SU-DHL-6 (cell line): ENCODE data around the gene DNER.

ENCODE experiments used
- H2AFZ ChIP-seq: fragments of 200-600 bp; sonication (generic); 2 replicates; pipeline ENCODE4 v1.6.1; 2014; ENCODE audit warnings: low read depth, mild to moderate bottlenecking, moderate library complexity, mixed read lengths, antibody characterized with exemption, low read length; ENCODE audit not compliant: severe bottlenecking
- H3F3A ChIP-seq: fragments of 200-600 bp; shearing (Covaris generic); 2 replicates; pipeline ENCODE4 v1.6.0; 2016; ENCODE audit warnings: antibody characterized with exemption, mild to moderate bottlenecking; ENCODE audit not compliant: insufficient read depth
- H3K27ac ChIP-seq: fragments of 200-600 bp; sonication (generic); 2 replicates; pipeline ENCODE4 v1.5.1; 2016; ENCODE audit warnings: low read depth, mild to moderate bottlenecking, low read length, moderate library complexity, mixed read lengths
- H3K27me3 ChIP-seq: fragments of 200-600 bp; sonication (generic), shearing (Covaris generic); 2 replicates; pipeline ENCODE4 v1.6.0; 2014; ENCODE audit warnings: mild to moderate bottlenecking, low read length
- H3K36me3 ChIP-seq: fragments of 200-600 bp; sonication (generic); 2 replicates; pipeline ENCODE4 v1.6.1; 2014; ENCODE audit warnings: mild to moderate bottlenecking, low read length, mixed read lengths
- H3K4me2 ChIP-seq: fragments of 300-600, 200-600 bp; shearing (Covaris generic), sonication (generic); 2 replicates; pipeline ENCODE4 v1.6.0; 2014; ENCODE audit warnings: low read length, low read depth, mild to moderate bottlenecking; ENCODE audit not compliant: poor library complexity, severe bottlenecking
- H3K4me3 ChIP-seq: fragments of 200-600 bp; sonication (generic); 2 replicates; pipeline ENCODE4 v1.5.1; 2014; ENCODE audit warnings: antibody characterized with exemption, low read length, mild to moderate bottlenecking, mixed read lengths; ENCODE audit not compliant: insufficient read depth, poor library complexity, severe bottlenecking
- H3K79me2 ChIP-seq: fragments of 200-600 bp; sonication (generic); 2 replicates; pipeline ENCODE4 v1.6.1; 2014; ENCODE audit warnings: mild to moderate bottlenecking, low read length, moderate library complexity; ENCODE audit not compliant: insufficient read depth
- H3K9ac ChIP-seq: fragments of 200-600 bp; sonication (generic); 2 replicates; pipeline ENCODE4 v1.7.0; 2014; ENCODE audit warnings: mild to moderate bottlenecking, low read length
- H3K9me2 ChIP-seq: fragments of 200-600 bp; sonication (generic); replicated peaks from 2 replicates; pipeline ENCODE4 v1.6.1; 2014; ENCODE audit warnings: low read length; ENCODE audit not compliant: insufficient read depth
- H3K9me3 ChIP-seq: fragments of 200-600 bp; sonication (generic); 2 replicates; pipeline ENCODE4 v1.6.1; 2014; ENCODE audit warnings: low read length, mixed read lengths; ENCODE audit not compliant: insufficient read depth
- H4K20me1 ChIP-seq: fragments of 200-600 bp; sonication (generic); 2 replicates; pipeline ENCODE4 v1.6.1; 2014; ENCODE audit warnings: low read depth, mild to moderate bottlenecking, antibody characterized with exemption, low read length, moderate library complexity, mixed read lengths
- CTCF ChIP-seq: fragments of 200-600 bp; sonication (generic); IDR thresholded peaks from one replicate; pipeline ENCODE4 v1.5.1; 2017; ENCODE audit warnings: antibody characterized with exemption, mild to moderate bottlenecking, low read length, moderate library complexity; ENCODE audit not compliant: insufficient read depth, poor library complexity, severe bottlenecking
- EZH2phosphoT487 ChIP-seq: fragments of 200-600 bp; sonication (generic), shearing (Covaris generic); conservative IDR thresholded peaks from 2 replicates; pipeline ENCODE4 v1.6.1; 2018; ENCODE audit warnings: mild to moderate bottlenecking, antibody characterized with exemption, low read length, moderate library complexity, mixed read lengths

Gene DNER

GRCh38 chr2:229612384-229612971 is 101.9 kb downstream of the DNER start:
- Histone ChIP-seq H4K20me1 (no peaks in the 10 kb centered on the region), H3K27ac (no peak overlapping the region), H3K9me2 (no peaks in the 10 kb centered on the region), H3F3A (no peaks in the 10 kb centered on the region), H3K4me2 (no peak overlapping the region), H3K27me3 (no peaks in the 10 kb centered on the region), H3K9me3 (no peaks in the 10 kb centered on the region), H3K79me2 (no peaks in the 10 kb centered on the region), H2AFZ (no peak overlapping the region), H3K9ac (no peak overlapping the region), H3K36me3 (no peaks in the 10 kb centered on the region), H3K4me3 (no peak overlapping the region)
- no peak for TF ChIP-seq EZH2phosphoT487
- no peak for TF ChIP-seq CTCF

- Histone ChIP-seq H3F3A (no peaks in the 10 kb centered on the region), H3K4me3 (no peak overlapping the region), H3K9me2 (no peaks in the 10 kb centered on the region), H3K27me3 (no peaks in the 10 kb centered on the region), H3K36me3 (no peaks in the 10 kb centered on the region), H4K20me1 (no peaks in the 10 kb centered on the region), H3K9me3 (no peaks in the 10 kb centered on the region), H2AFZ (no peak overlapping the region), H3K9ac (no peak overlapping the region), H3K27ac (no peak overlapping the region), H3K79me2 (no peaks in the 10 kb centered on the region), H3K4me2 (no peak overlapping the region)
- no peak for TF ChIP-seq CTCF
- no peak for TF ChIP-seq EZH2phosphoT487
Measured at GRCh38 chr2:229611360-229611759, 103.0 kb downstream of the DNER start.

- no peak for TF ChIP-seq EZH2phosphoT487
- TF ChIP-seq CTCF: no peak
- Histone ChIP-seq H3K4me3 (no peak overlapping the region), H3K79me2 (no peaks in the 10 kb centered on the region), H3K9me2 (no peaks in the 10 kb centered on the region), H3K27ac (no peak overlapping the region), H3K36me3 (no peaks in the 10 kb centered on the region), H4K20me1 (no peaks in the 10 kb centered on the region), H2AFZ (no peak overlapping the region), H3K9ac (no peak overlapping the region), H3K9me3 (no peaks in the 10 kb centered on the region), H3K4me2 (no peak overlapping the region), H3F3A (no peaks in the 10 kb centered on the region), H3K27me3 (no peaks in the 10 kb centered on the region)
Measured at GRCh38 chr2:229610872-229611271, 103.5 kb downstream of the DNER start.

- no peak overlapping the region for H3K27ac ChIP-seq
- no peaks in the 10 kb centered on the region for H3K9me2 ChIP-seq
- TF ChIP-seq EZH2phosphoT487 (no peak), CTCF (no peak)
- H3F3A ChIP-seq: no peaks in the 10 kb centered on the region
- no peak overlapping the region for H3K4me2 ChIP-seq
- no peaks in the 10 kb centered on the region for H3K9me3 ChIP-seq
- H3K9ac ChIP-seq: no peak overlapping the region
- no peaks in the 10 kb centered on the region for H4K20me1 ChIP-seq
- no peaks in the 10 kb centered on the region for H3K79me2 ChIP-seq
- no peaks in the 10 kb centered on the region for H3K27me3 ChIP-seq
- no peaks in the 10 kb centered on the region for H3K36me3 ChIP-seq
- no peak overlapping the region for H2AFZ ChIP-seq
- no peak overlapping the region for H3K4me3 ChIP-seq
Measured at GRCh38 chr2:229610333-229610732, 104.0 kb downstream of the DNER start.
